Neuronal stem cell (in vitro differentiated cells): ENCODE measurements around the gene MAD1L1.

Source experiments
- DNase-seq: peaks from one replicate; pipeline ENCODE4 v3.0.0-alpha.2; 2013; ENCODE audit warnings: low spot score
- H2AFZ ChIP-seq: one replicate; pipeline ENCODE4 v1.6.1; 2013; ENCODE audit warnings: mild to moderate bottlenecking, low read length, inconsistent platforms
- H2AK5ac ChIP-seq: 2 replicates; pipeline ENCODE4 v1.6.1; 2013; ENCODE audit warnings: low read depth, mild to moderate bottlenecking, inconsistent platforms, low read length, moderate library complexity, mixed read lengths
- H2BK120ac ChIP-seq: 2 replicates; pipeline ENCODE4 v1.6.1; 2013; ENCODE audit warnings: low read depth, mild to moderate bottlenecking, inconsistent platforms, low read length, moderate library complexity, mixed read lengths
- H2BK12ac ChIP-seq: one replicate; pipeline ENCODE4 v1.6.1; 2013; ENCODE audit warnings: low read length, inconsistent platforms
- H2BK15ac ChIP-seq: 2 replicates; pipeline ENCODE4 v1.6.1; 2013; ENCODE audit warnings: mild to moderate bottlenecking, low read length, inconsistent platforms, mixed read lengths
- H2BK5ac ChIP-seq: one replicate; pipeline ENCODE4 v1.6.1; 2013; ENCODE audit warnings: inconsistent platforms, mild to moderate bottlenecking, low read length, moderate library complexity
- H3K14ac ChIP-seq: one replicate; pipeline ENCODE4 v1.6.1; 2013; ENCODE audit warnings: low read length, inconsistent platforms
- H3K18ac ChIP-seq: 2 replicates; pipeline ENCODE4 v1.6.1; 2013; ENCODE audit warnings: low read length, inconsistent platforms
- H3K23ac ChIP-seq: 2 replicates; pipeline ENCODE4 v1.6.1; 2013; ENCODE audit warnings: low read depth, mild to moderate bottlenecking, mixed read lengths, low read length, inconsistent platforms; ENCODE audit not compliant: poor library complexity
- H3K27ac ChIP-seq: replicated peaks from 3 replicates; pipeline ENCODE4 v1.5.1; 2013; ENCODE audit warnings: low read length, inconsistent platforms
- H3K27me3 ChIP-seq, 3 experiments: 2 replicates each; pipeline ENCODE4 v1.6.1; 2013; ENCODE audit warnings: low read length in 3 of 3, mild to moderate bottlenecking in 2 of 3, inconsistent platforms in 1 of 3, low read depth in 1 of 3, mixed read lengths in 1 of 3, moderate library complexity in 1 of 3; ENCODE audit not compliant: control insufficient read depth in 3 of 3, insufficient read depth in 3 of 3
- H3K36me3 ChIP-seq, 2 donors: replicated peaks in 1 of 2; 2 replicates each; pipeline ENCODE4 v1.6.1; 2013; ENCODE audit warnings: low read length in 2 of 2; ENCODE audit not compliant: control insufficient read depth in 2 of 2, insufficient read depth in 2 of 2
- H3K4ac ChIP-seq: 2 replicates; pipeline ENCODE4 v1.6.1; 2013; ENCODE audit warnings: inconsistent platforms, mild to moderate bottlenecking, low read length, moderate library complexity
- H3K4me1 ChIP-seq, 2 donors: 1 replicate in 1 of 2; 2 replicates in 1 of 2; pipeline ENCODE4 v1.6.1; 2013; ENCODE audit warnings: low read length in 2 of 2, low read depth in 1 of 2; ENCODE audit not compliant: control insufficient read depth in 2 of 2, insufficient read depth in 1 of 2
- H3K4me2 ChIP-seq: one replicate; pipeline ENCODE4 v1.6.1; 2013; ENCODE audit warnings: mild to moderate bottlenecking, low read length, inconsistent platforms; ENCODE audit not compliant: insufficient read depth, poor library complexity, severe bottlenecking
- H3K4me3 ChIP-seq, 2 donors: 2 replicates each; pipeline ENCODE4 v1.5.1; 2013; ENCODE audit warnings: low read length in 2 of 2, mild to moderate bottlenecking in 2 of 2, inconsistent platforms in 1 of 2, moderate library complexity in 1 of 2
- H3K79me1 ChIP-seq: one replicate; pipeline ENCODE4 v1.6.1; 2013; ENCODE audit warnings: low read depth, mild to moderate bottlenecking, inconsistent platforms, low read length, moderate library complexity
- H3K9ac ChIP-seq: one replicate; pipeline ENCODE4 v1.6.1; 2013; ENCODE audit warnings: mild to moderate bottlenecking, low read depth, low read length, inconsistent platforms; ENCODE audit not compliant: poor library complexity
- H3K9me3 ChIP-seq, 2 donors: replicated peaks in 1 of 2; 2 replicates each; pipeline versions ENCODE3 to v1.6.1; 2013; ENCODE audit warnings: low read length in 2 of 2, mild to moderate bottlenecking in 2 of 2, inconsistent platforms in 1 of 2, low read depth in 1 of 2, mixed read lengths in 1 of 2, moderate library complexity in 1 of 2; ENCODE audit not compliant: control insufficient read depth in 2 of 2, insufficient read depth in 1 of 2
- H4K8ac ChIP-seq: one replicate; pipeline ENCODE4 v1.6.1; 2013; ENCODE audit warnings: low read depth, mild to moderate bottlenecking, inconsistent platforms, low read length, moderate library complexity
- H4K91ac ChIP-seq: one replicate; pipeline ENCODE4 v1.6.1; 2013; ENCODE audit warnings: low read length, low read depth, mild to moderate bottlenecking, inconsistent platforms; ENCODE audit not compliant: poor library complexity
- WGBS, 2 donors: extraction: QIAGEN DNeasy Blood & Tissue Kit; methylation state at CpG; one replicate each; pipeline ENCODE4 v1.1.7; 2013; ENCODE audit warnings: missing lambda C conversion rate in 2 of 2, mixed read lengths in 1 of 2; ENCODE audit not compliant: insufficient read length in 2 of 2, insufficient replicate concordance in 1 of 2; ENCODE audit errors: extremely low coverage in 2 of 2; 5-methylcytosine and 5-hydroxymethylcytosine counted together

Gene MAD1L1

GRCh38 chr7:1923409-1924257 is 309.1 kb downstream of the MAD1L1 start:
- Histone ChIP-seq H3K4me3 (no peak overlapping the region), H3K9ac (peak overlapping the region; percentile 46), H3K9me3 (no peaks in the 10 kb centered on the region), H2BK12ac (no peak overlapping the region), H3K79me1 (peaks cover 2% of the 10 kb centered on the region), H3K4me2 (no peak overlapping the region), H3K36me3 (no peaks in the 10 kb centered on the region), H2BK120ac (no peak overlapping the region), H2BK15ac (no peak overlapping the region), H2AFZ (no peak overlapping the region), H3K23ac (peak overlapping the region; percentile 73), H2BK5ac (no peak overlapping the region), H3K27ac (no peak overlapping the region), H3K4me1 (no peaks in the 10 kb centered on the region), H3K18ac (peak overlapping the region; percentile 51), H3K27me3 (no peaks in the 10 kb centered on the region), H2AK5ac (no peak overlapping the region), H4K91ac (no peak overlapping the region), H3K4ac (no peak overlapping the region), H3K14ac (no peak overlapping the region), H4K8ac (no peak overlapping the region)
- no peak for DNase-seq
- no CpG with 5 or more reads among the region's 30 CpGs for WGBS, 2 donors

- H3K4me2 ChIP-seq: no peak overlapping the region
- no peak overlapping the region for H3K4ac ChIP-seq
- H3K14ac ChIP-seq: no peak overlapping the region
- no peaks in the 10 kb centered on the region for H3K27me3 ChIP-seq
- DNase-seq: no peak
- H2BK12ac ChIP-seq: no peak overlapping the region
- H3K79me1 ChIP-seq: peaks cover 2% of the 10 kb centered on the region
- no peak overlapping the region for H3K18ac ChIP-seq
- WGBS, 2 donors: no CpG with 5 or more reads among the region's 7 CpGs
- H3K4me1 ChIP-seq: no peaks in the 10 kb centered on the region
- no peak overlapping the region for H2BK120ac ChIP-seq
- no peak overlapping the region for H4K91ac ChIP-seq
- H2BK15ac ChIP-seq: no peak overlapping the region
- H3K27ac ChIP-seq: no peak overlapping the region
- H3K9me3 ChIP-seq: no peaks in the 10 kb centered on the region
- no peak overlapping the region for H2AFZ ChIP-seq
- no peak overlapping the region for H3K9ac ChIP-seq
- H3K23ac ChIP-seq: no peak overlapping the region
- no peak overlapping the region for H3K4me3 ChIP-seq
- no peaks in the 10 kb centered on the region for H3K36me3 ChIP-seq
- no peak overlapping the region for H2AK5ac ChIP-seq
- no peak overlapping the region for H4K8ac ChIP-seq
- H2BK5ac ChIP-seq: no peak overlapping the region
Observed at GRCh38 chr7:1922870-1923236, 309.9 kb downstream of the MAD1L1 start.

- Histone ChIP-seq H3K36me3 (no peaks in the 10 kb centered on the region), H3K4me2 (no peak overlapping the region), H2BK12ac (no peak overlapping the region), H3K27ac (no peak overlapping the region), H2BK5ac (no peak overlapping the region), H3K4me3 (no peak overlapping the region), H3K4ac (no peak overlapping the region), H4K8ac (no peak overlapping the region), H3K79me1 (peaks cover 2% of the 10 kb centered on the region), H3K4me1 (no peaks in the 10 kb centered on the region), H3K18ac (no peak overlapping the region), H2BK15ac (no peak overlapping the region), H3K23ac (no peak overlapping the region), H3K9me3 (no peaks in the 10 kb centered on the region), H3K27me3 (no peaks in the 10 kb centered on the region), H3K14ac (peak overlapping the region; percentile 5), H4K91ac (no peak overlapping the region), H2AFZ (no peak overlapping the region), H2BK120ac (no peak overlapping the region), H2AK5ac (no peak overlapping the region), H3K9ac (no peak overlapping the region)
- no CpG with 5 or more reads among the region's 42 CpGs for WGBS, 2 donors
- DNase-seq: no peak
Observed at GRCh38 chr7:1922071-1922869, 310.5 kb downstream of the MAD1L1 start.

- no peak overlapping the region for H3K4me2 ChIP-seq
- H2AFZ ChIP-seq: no peak overlapping the region
- no peak overlapping the region for H3K4ac ChIP-seq
- no peaks in the 10 kb centered on the region for H3K27me3 ChIP-seq
- no peaks in the 10 kb centered on the region for H3K36me3 ChIP-seq
- H3K27ac ChIP-seq: no peak overlapping the region
- DNase-seq: no peak
- H4K8ac ChIP-seq: no peak overlapping the region
- no peak overlapping the region for H2BK15ac ChIP-seq
- no peak overlapping the region for H3K23ac ChIP-seq
- no peak overlapping the region for H2BK12ac ChIP-seq
- H3K4me1 ChIP-seq: no peaks in the 10 kb centered on the region
- no peak overlapping the region for H2AK5ac ChIP-seq
- H3K18ac ChIP-seq: peak overlapping the region; percentile 49
- no CpG with 5 or more reads among the region's 16 CpGs for WGBS, 2 donors
- no peak overlapping the region for H3K14ac ChIP-seq
- no peak overlapping the region for H3K9ac ChIP-seq
- peaks cover 2% of the 10 kb centered on the region for H3K79me1 ChIP-seq
- no peaks in the 10 kb centered on the region for H3K9me3 ChIP-seq
- H4K91ac ChIP-seq: no peak overlapping the region
- no peak overlapping the region for H2BK120ac ChIP-seq
- no peak overlapping the region for H3K4me3 ChIP-seq
- H2BK5ac ChIP-seq: no peak overlapping the region
Observed at GRCh38 chr7:1920881-1921280, 311.9 kb downstream of the MAD1L1 start.
